GM18505 (cell line): ENCODE data around the gene DCAKD.

ENCODE experiments used
- ATAC-seq: cut with Tn5 transposase; IDR thresholded peaks from one replicate; pipeline ENCODE4 v1.9.1; 2021; ENCODE audit not compliant: unreplicated experiment
- POLR2A ChIP-seq: IDR thresholded peaks from 4 replicates; pipeline ENCODE4 v1.6.1; 2011; ENCODE audit warnings: borderline replicate concordance; ENCODE audit not compliant: insufficient read depth, insufficient read length; ENCODE audit errors: extremely low read depth

The DCAKD gene

GRCh38 chr17:45031231-45032173 is 19.9 kb downstream of the DCAKD start:
- TF ChIP-seq POLR2A: no peak
- ATAC-seq: no peak

DNA sequence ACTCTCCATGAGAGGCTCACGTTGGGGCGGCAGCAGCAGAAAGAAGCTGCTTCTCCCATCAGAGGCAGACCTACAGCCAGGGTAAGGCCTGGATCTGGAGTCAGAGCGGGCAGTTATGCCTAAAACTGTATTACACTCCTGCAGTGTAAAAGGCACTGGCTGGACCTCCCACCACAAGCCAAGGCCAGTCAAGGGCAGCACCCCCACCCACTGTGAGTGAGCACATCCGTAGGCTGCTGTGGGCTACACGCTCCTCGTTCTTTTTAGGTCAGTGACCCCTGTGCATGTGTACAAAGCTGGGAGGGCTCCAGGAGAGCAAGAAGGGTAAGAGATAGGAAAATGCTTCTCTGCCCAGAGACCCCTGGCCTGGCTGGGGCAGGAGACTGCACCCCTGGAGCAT is 20.7 kb downstream of the DCAKD start:
- TF ChIP-seq POLR2A: no peak
- ATAC-seq: no peak

DNA sequence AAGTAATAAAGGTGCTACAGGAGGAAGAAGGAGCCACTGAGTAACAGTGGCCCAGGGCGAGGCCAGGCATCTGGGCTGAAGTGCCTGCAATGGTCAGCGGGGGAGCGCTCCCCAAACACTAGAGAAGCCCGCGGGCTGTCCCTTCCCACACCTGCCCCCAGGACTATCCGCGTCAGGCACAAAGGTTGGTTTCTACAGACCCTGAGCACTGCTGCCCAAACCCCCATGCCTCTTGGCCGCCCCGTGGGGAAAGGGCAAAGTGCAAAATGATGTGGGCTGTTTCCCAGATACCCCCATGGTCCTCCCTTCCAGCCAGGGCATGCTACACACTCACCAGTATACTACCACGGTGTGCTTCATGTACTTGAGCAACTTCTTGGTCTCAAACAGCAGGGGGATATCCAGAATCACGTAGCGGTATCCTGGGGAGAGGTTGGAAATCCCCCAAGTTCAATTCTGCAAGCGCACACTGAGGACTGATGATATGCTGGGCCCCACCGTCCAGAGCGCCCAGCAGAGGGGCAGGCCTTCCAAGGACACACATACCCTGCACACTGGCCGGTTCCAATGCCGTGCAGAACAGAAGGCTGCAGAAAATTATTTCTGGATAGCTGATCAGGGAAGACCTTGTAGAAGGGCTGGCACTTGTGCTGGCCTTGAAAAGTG is 21.5 kb downstream of the DCAKD start:
- TF ChIP-seq POLR2A: no peak
- no peak for ATAC-seq

DNA sequence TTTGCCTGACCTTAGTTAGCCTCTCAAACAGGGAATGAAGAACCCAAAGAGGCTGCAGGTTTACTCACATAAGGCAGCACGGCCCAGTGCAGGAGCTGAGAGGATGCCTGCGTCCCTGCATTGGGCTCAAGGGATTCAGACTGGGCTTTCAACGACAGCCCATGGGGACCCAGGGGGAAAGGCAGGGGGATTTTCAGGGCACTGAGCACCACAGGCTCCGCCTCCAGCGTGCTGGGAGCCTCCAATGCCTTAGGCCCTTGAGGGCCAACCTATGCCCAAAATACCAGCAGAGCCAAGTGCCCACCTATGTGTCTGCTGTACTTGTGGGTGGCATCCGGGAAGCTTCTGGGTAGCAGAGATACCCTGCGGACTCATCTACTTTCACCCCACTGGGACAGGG is 22.3 kb downstream of the DCAKD start:
- ATAC-seq: no peak

GRCh38 chr17:45022655-45023339 is 28.6 kb downstream of the DCAKD start:
- ATAC-seq: no peak
- TF ChIP-seq POLR2A: no peak

More for the DNA sequence above, 22.3 kb downstream of the DCAKD start:
- TF ChIP-seq POLR2A: no peak

GRCh38 chr17:45022288-45022648 is 29.2 kb downstream of the DCAKD start:
- ATAC-seq: no peak
- no peak for TF ChIP-seq POLR2A

GRCh38 chr17:45021607-45022287 is 29.7 kb downstream of the DCAKD start:
- no peak for TF ChIP-seq POLR2A
- ATAC-seq: no peak

DNA sequence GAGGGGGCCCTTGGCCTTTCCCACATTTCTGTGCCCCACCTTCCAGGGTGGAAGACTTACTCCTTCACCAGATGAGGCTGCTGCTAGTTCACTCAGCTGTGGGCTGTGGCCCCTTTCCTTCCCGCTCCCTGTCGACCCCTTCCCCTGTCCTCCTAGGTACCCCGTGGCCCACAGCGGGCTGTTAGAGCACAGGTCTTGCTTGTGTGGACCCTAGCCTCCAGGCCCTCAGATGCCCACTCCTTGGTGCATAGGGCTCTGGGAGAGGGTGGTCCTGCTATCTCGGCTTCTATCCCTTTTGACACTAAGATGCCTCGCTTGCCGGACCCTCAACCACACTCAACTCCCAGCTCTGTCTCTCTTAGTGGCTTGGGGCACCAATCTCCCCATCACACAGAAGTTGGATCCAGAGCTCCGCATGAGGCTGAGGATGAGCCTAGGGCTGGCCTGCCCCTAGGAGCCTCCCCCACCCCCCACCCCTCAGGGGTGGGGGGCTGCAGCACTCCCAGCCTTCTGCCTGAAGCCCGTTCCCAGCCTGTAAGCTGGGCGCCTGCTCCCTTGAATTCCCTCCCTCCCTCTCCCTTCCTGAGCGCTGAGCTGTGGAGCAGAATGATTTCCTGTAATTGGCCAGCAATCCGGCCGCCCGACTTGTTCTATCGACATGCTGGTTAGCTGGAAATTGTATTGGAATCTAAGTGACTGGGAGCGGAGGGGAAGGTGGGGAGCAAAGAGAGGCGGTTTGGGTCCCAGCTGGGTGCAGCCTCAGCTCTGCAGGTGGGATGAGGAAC is 30.9 kb downstream of the DCAKD start:
- TF ChIP-seq POLR2A: no peak
- ATAC-seq: no peak

GRCh38 chr17:45018848-45019711 is 32.4 kb downstream of the DCAKD start:
- TF ChIP-seq POLR2A: no peak
- no peak for ATAC-seq

DNA sequence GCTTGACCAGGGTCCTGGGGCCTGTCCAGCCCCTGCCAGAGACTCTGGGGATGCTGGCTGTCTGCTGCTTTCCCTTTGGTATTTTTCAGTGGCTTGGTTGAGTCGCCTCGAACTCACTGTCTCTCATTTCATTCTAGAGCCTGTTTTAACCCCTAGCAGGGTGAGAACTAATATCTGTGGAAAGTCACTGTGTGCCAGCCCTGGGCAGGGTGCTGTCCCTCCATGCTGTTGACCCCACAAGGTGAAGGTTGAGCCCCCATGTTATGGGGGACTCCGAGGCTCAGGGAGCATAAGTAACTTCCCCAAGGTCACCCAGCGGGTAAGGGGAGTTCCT is 33.0 kb downstream of the DCAKD start:
- no peak for TF ChIP-seq POLR2A
- ATAC-seq: no peak

DNA sequence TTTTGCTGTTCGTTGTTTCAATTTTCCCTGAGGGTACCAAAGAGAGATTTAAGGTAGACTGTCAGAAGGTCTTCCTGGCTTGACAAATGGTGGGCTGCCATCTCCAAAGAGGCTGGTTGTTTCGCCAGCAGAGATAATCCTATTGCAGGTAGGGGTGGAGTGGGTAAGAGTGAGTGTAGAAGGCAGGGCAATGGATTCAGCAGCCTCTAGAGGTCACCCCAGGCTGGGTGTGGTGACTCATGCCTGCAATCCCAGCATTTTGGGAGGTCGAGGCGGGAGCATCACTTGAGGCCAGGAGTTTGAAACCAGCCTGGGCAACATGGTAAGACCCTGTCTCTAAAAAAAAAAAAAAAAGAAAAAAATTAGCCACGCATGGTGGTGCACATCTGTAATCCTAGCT is 34.6 kb downstream of the DCAKD start:
- no peak for TF ChIP-seq POLR2A
- ATAC-seq: no peak

DNA sequence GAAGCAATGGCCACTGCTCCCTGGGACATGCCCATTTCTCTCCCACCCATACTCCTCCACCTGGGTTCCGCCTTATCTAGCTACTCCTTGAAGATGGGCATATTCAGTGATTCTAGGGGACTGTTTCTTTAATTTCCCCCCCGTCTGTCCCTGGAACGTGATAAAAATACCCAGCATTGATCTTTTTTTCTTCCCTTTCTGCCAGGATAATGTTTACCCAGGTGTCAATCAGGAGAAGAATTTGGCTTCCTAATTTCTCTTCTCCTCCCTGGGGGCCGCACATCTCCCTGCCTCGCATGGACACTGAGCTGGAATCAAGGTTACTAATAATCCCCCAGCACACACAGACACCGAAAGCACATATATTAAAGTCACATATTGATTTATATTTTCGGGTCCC is 35.2 kb downstream of the DCAKD start:
- TF ChIP-seq POLR2A: no peak
- no peak for ATAC-seq
